HepG2 (cell line): ENCODE measurements around the gene IL17RA. TPM values are rescaled to one million over a fixed set of nuclear protein-coding genes. Genes with fewer than 3 reads are reported as not detected.

Experiments used
- ATAC-seq: fragments of 200-7000 bp; cut with Tn5 transposase; 3 replicates; pipeline ENCODE4 v1.9.1; 2020; ENCODE audit warnings: mild to moderate bottlenecking, moderate library complexity
- BruUV-seq: library from RNA; stranded (reverse); fragments of 400-500 nt; replicated peaks from 2 replicates; lab custom pipeline; 2021; lab: Mats Ljungman, UMichigan
- CTCF ChIA-PET: fragments of 300-600 bp; formaldehyde crosslinking; extraction: SDS; loops from one replicate; lab custom pipeline; 2021; ENCODE audit warnings: low total read pairs, inconsistent platforms, low intra/inter-chr PET ratio; lab: Yijun Ruan, JAX
- POLR2A ChIA-PET: fragments of 350-600 bp; sonication (Branson Sonifier 250); formaldehyde crosslinking; loops from one replicate; lab custom pipeline; 2020; ENCODE audit warnings: antibody characterized with exemption, inconsistent platforms; lab: Yijun Ruan, JAX
- DNase-seq: peaks from one replicate; pipeline ENCODE4 v3.0.0-alpha.2; 2015; ENCODE audit warnings: low spot score
- FAIRE-seq: peaks from 3 replicates; lab custom pipeline; 2011; peaks lifted over from hg19 to GRCh38; lab: Jason Lieb, UNC
- H2AFZ ChIP-seq: one replicate; pipeline ENCODE4 v1.6.1; 2011; ENCODE audit warnings: low read length, inconsistent platforms
- H3K27ac ChIP-seq: fragments of 300-600 bp; 3 replicates; pipeline ENCODE4 v1.8.0; 2011; ENCODE audit warnings: mixed run types, mild to moderate bottlenecking, mixed read lengths, low read length, inconsistent platforms; ENCODE audit not compliant: insufficient read depth; ENCODE audit errors: extremely low read length
- H3K27me3 ChIP-seq, 2 experiments: fragments of 200-600 bp in 1 of 2; 2 replicates in 1 of 2; 3 replicates in 1 of 2; pipeline versions ENCODE4 v1.6.0 to v1.8.0; 2011; ENCODE audit warnings: low read length in 2 of 2, mild to moderate bottlenecking in 2 of 2, moderate library complexity in 2 of 2, inconsistent platforms in 1 of 2; ENCODE audit not compliant: insufficient read depth in 2 of 2, control insufficient read depth in 1 of 2
- H3K36me3 ChIP-seq, 2 experiments: fragments of 200-600 bp in 1 of 2; replicated peaks in 1 of 2; 2 replicates in 1 of 2; 3 replicates in 1 of 2; pipeline versions ENCODE4 v1.5.1 to v1.8.0; 2011; ENCODE audit warnings: low read length in 2 of 2, inconsistent platforms in 1 of 2; ENCODE audit not compliant: insufficient read depth in 2 of 2, control insufficient read depth in 1 of 2
- H3K4me1 ChIP-seq: 2 replicates; pipeline ENCODE4 v1.5.1; 2012; ENCODE audit warnings: low read length, inconsistent platforms; ENCODE audit not compliant: insufficient read depth
- H3K4me2 ChIP-seq: 2 replicates; pipeline ENCODE4 v1.6.0; 2011; ENCODE audit warnings: low read depth, low read length, inconsistent platforms
- H3K4me3 ChIP-seq, 3 experiments: fragments of 200-600 bp in 1 of 3; sonication (generic), shearing (Covaris generic) in 1 of 3; replicated peaks in 1 of 3; 2 replicates each; pipeline ENCODE4 v1.5.1; 2011 to 2016; ENCODE audit warnings: low read length in 3 of 3, inconsistent platforms in 2 of 3, low read depth in 2 of 3, mild to moderate bottlenecking in 2 of 3, control low read depth in 1 of 3, mixed read lengths in 1 of 3; ENCODE audit not compliant: insufficient read depth in 1 of 3
- H3K79me2 ChIP-seq: one replicate; pipeline ENCODE4 v1.6.1; 2011; ENCODE audit warnings: low read length, inconsistent platforms; ENCODE audit not compliant: insufficient read depth
- H3K9ac ChIP-seq: 2 replicates; pipeline ENCODE4 v1.6.0; 2011; ENCODE audit warnings: mild to moderate bottlenecking, low read depth, low read length, inconsistent platforms; ENCODE audit not compliant: insufficient read depth
- H3K9me3 ChIP-seq: 2 replicates; pipeline ENCODE4 v1.5.1; 2012; ENCODE audit warnings: mild to moderate bottlenecking, low read length
- H4K20me1 ChIP-seq: 2 replicates; pipeline ENCODE4 v1.6.0; 2011; ENCODE audit warnings: inconsistent platforms, mild to moderate bottlenecking, low read length, moderate library complexity; ENCODE audit not compliant: insufficient read depth
- SMC3 ChIP-seq: IDR thresholded peaks from 2 replicates; pipeline ENCODE4 v1.6.1; 2011; ENCODE audit warnings: low read length, improper control_type of control experiment
- SRY ChIP-seq: sonication (generic); formaldehyde crosslinking; IDR thresholded peaks from 2 replicates; pipeline ENCODE4 v1.8.0; 2022; ENCODE audit warnings: mild to moderate bottlenecking, missing genetic modification reagents
- TCF12 ChIP-seq, 2 experiments: fragments of 450-650 bp in 1 of 2; sonication (generic) in 1 of 2; formaldehyde crosslinking in 1 of 2; IDR thresholded peaks; 2 replicates each; pipeline versions ENCODE4 v1.6.1 to v1.8.0; 2017 to 2022; ENCODE audit warnings: antibody characterized with exemption in 1 of 2, mild to moderate bottlenecking in 1 of 2, missing genetic modification reagents in 1 of 2, moderate library complexity in 1 of 2
- WGBS: methylation state at CpG from one replicate; pipeline ENCODE4 v1.1.6; 2017; ENCODE audit warnings: low lambda C conversion rate; 5-methylcytosine and 5-hydroxymethylcytosine counted together
- in situ Hi-C: cut with HindIII; loops from 2 replicates; pipeline ENCODE4 v1.10.0; 2017; ENCODE audit warnings: low pct_unique_long_range_greater_than_20kb; ENCODE audit not compliant: extremely low pct_ligation_motif_present
- intact Hi-C: fragments of 100-400 bp; cut with micrococcal nuclease; formaldehyde crosslinking; loops from one replicate; pipeline ENCODE4 v1.10.0; 2022; ENCODE audit not compliant: unreplicated experiment
- polyA plus RNA-seq, 8 experiments: library from polyadenylated mRNA; depleted of rRNA in 3 of 8; stranded (reverse) in 7 of 8; unstranded in 1 of 8; fragments of >200 nt; fragmentation: Illumina TruSeq in 4 of 8; extraction: Trizol in 4 of 8; gene quantifications; 2 replicates each; pipeline versions ENCODE4 v1.2.1 to v1.2.3, GENCODE V29; 2011 to 2016; ENCODE audit warnings: low read depth in 4 of 8, missing spikeins in 1 of 8, mixed read lengths in 1 of 8; ENCODE audit not compliant: insufficient read depth in 1 of 8
- total RNA-seq, 5 experiments: library from RNA; depleted of rRNA; stranded (reverse); fragments of >200 nt; fragmentation: Illumina TruSeq; extraction: Trizol; gene quantifications; 2 replicates each; pipeline ENCODE4 v1.2.3, GENCODE V29; 2016; ENCODE audit warnings: low read depth in 1 of 5

The IL17RA gene
- total and polyA plus RNA-seq, 2 of the 13 experiments (the other 11 are each of a cell fraction or from before 2014, with no cell fraction given) = 2.5 to 8.2 TPM

DNA sequence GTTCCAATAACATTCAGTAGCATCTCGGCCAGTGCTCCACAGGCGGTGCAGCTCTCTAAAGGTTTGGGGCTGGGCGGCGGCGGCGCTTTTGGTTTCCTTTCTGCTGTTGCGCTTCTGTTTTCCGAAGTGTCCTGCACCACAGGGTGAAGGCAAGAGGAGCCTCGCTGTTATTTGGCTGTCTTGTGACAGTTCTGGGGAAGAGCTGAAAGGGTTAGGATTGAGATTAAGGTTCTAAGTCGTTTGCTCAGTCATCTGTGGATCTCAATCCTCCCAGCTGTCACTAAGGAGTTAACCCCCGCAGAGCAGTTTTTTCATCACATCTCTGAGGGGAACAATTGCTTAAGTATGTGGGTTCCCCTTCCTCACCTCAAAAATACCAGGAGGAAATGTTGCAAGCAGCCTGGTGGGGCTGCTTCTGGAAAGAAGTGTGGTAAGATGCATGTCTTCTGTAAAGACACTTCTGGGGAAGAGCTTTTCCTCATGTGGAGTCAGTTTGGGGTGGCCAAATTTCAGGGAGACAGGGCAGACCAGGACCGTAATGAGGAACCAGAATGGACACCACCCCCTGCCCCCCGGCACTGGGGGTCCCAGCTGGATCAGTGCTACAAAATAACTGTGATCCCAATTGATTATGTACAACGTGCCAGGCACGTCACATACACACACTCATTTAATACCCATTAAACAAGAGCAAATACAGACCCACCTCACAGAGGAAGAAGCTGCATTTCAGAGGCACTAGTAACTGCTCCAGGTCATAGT lies 22.2 kb downstream of the IL17RA start:
- WGBS = 92% methylated on average over 15 of the region's 15 CpGs
- ATAC-seq = no peak
- CTCF ChIA-PET = no interaction called here

GRCh38 chr22:17107547-17107810 lies 22.7 kb downstream of the IL17RA start:
- Histone ChIP-seq H3K27me3 (no peaks in the 10 kb centered on the region), H3K79me2 (no peaks in the 10 kb centered on the region), H3K4me1 (no peaks in the 10 kb centered on the region), H3K27ac (no peak overlapping the region), H3K9ac (no peak overlapping the region), H3K36me3 (peaks cover 0 to 4% of the 10 kb centered on the region in 2 experiments; a peak in 2 of 5 replicates), H3K4me3 (no peak overlapping the region), H3K9me3 (no peaks in the 10 kb centered on the region), H3K4me2 (no peak overlapping the region), H2AFZ (no peak overlapping the region), H4K20me1 (no peaks in the 10 kb centered on the region)
- in situ Hi-C loops (no loop called here), intact Hi-C loops (no loop called here)
- TF ChIP-seq SMC3 = no peak
- WGBS = 96% methylated on average over 6 of the region's 6 CpGs
- ATAC-seq = no peak
- FAIRE-seq = no peak
- POLR2A ChIA-PET = no interaction called here
- DNase-seq = no peak
- CTCF ChIA-PET = no interaction called here
- no TSS peak for BruUV-seq

More for the DNA sequence above, 22.2 kb downstream of the IL17RA start:
- no peak for FAIRE-seq
- BruUV-seq = no TSS peak
- POLR2A ChIA-PET = no interaction called here
- intact Hi-C loops = no loop called here
- no peaks in the 10 kb centered on the region for H4K20me1 ChIP-seq
- H2AFZ ChIP-seq = no peak overlapping the region
- H3K4me3 ChIP-seq = no peak overlapping the region
- in situ Hi-C loops = no loop called here
- TF ChIP-seq TCF12 (IDR thresholded peaks at IDR 0.05) (no peak), TCF12 (CRISPR knock-in tag; IDR thresholded peaks at IDR 0.05) (no peak), SRY (CRISPR knock-in tag) (no peak)
- no peak for DNase-seq
- H3K9me3 ChIP-seq = no peaks in the 10 kb centered on the region
- H3K36me3 ChIP-seq = peaks cover 0 to 8% of the 10 kb centered on the region in 2 experiments; a peak in 3 of 5 replicates
- H3K27me3 ChIP-seq = no peaks in the 10 kb centered on the region
- no peaks in the 10 kb centered on the region for H3K4me1 ChIP-seq
- H3K27ac ChIP-seq = no peak overlapping the region
- no peaks in the 10 kb centered on the region for H3K79me2 ChIP-seq
- no peak overlapping the region for H3K4me2 ChIP-seq
- H3K9ac ChIP-seq = no peak overlapping the region
